ACHN (cell line): ENCODE data around the gene SUMO2.
"Not testable (repeated sequence)": the region's sequence is repeated elsewhere in the genome, so short reads cannot be mapped to it uniquely, and the experiment has no call there.

Experiments
- DNase-seq: peaks from one replicate; pipeline ENCODE4 v3.0.0-alpha.2; 2015
- in situ Hi-C: cut with HindIII; loops from 2 replicates; pipeline ENCODE4 v1.10.0; 2017; ENCODE audit warnings: low sequenced_read_pairs, low pct_ligation_motif_present, low pct_unique_long_range_greater_than_20kb

The SUMO2 gene

DNA sequence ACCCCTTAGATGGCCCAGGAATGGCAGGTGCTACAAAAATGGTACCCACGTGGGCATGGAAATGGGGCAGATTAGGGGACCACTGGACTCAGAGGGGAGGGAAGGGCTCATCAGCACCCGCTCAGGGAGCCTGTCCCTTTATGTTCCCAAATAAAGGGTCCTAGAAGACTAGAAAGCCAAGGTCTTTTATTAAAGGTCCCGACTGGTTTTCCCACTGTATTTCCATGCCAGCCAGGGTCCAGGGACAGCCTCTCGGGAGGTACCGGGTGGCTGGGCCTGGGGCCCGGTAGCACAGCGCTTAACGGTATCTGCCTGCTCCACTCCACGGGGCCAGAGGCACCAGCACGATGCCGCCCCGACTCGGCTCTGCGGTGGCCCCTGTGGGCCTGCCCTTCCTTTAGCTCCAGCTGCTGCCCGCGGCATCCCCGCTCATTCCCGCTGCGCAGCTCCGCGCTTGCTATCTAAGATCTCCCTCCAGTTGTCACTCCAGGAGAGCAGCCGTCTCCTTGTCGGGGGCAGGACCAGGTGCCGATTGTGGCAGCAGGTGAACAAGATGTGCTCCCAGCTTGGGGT, 52.6 kb downstream of the SUMO2 start:
- DNase-seq: no peak
- in situ Hi-C loops: no loop called here

DNA sequence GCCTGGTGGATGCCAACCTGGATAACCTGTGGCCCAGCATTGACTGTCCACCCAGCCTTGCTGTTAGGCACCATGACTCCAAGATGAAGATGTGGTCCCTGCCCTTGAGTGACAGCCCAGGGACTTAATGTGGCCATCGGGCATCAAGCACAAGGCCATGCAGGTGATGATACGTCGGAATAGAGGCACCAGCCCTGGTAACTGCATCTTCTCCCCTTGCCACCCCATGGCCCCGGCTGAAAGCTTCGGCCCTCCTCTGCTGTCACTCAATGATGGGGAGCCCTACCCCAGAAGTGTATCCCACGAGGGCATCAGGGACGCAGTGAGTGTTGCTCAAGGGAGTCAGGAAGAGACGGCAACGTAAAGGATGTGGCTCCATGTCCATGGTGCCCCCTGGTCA, 53.2 kb downstream of the SUMO2 start:
- DNase-seq: no peak
- in situ Hi-C loops: loop anchor here (10.0 kb wide), 1 partner anchor 75 kb away; no protein-coding TSS in a partner anchor

DNA sequence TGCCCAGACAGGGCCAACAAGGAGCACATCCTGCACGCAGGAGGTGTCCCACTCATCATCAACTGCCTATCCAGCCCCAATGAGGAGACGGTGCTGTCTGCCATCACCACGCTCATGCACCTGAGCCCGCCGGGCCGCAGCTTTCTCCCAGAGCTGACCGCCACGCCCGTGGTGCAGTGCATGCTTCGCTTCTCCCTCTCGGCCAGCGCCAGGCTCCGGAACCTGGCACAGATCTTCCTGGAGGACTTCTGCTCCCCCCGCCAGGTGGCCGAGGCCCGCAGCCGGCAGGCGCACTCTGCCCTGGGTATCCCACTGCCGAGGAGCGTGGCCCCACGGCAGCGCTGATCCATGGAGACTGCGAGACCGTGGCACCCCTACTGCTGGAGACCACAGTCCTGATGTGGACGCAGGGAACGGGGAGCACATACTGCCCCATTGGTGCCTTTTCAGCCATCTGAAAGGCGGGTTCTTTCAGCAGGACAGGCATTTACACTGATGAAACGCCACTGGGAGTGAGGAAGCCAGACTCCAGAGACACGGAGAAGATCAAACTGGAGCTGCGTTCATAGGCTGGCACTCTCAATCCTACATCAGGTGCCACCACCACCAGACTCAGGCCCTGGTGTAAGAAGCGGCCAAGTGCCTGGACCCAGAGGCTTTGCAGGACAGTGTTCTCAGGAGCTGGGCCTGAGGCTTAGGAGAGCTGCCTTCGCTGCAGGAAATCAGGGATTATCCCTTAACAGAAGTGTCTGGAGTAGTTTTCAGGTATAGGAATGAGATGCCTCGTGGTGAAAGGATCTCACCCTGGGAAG, 53.9 kb downstream of the SUMO2 start:
- in situ Hi-C loops: loop anchor here (10.0 kb wide), 1 partner anchor 74 kb away; no protein-coding TSS in a partner anchor
- DNase-seq: no peak

DNA sequence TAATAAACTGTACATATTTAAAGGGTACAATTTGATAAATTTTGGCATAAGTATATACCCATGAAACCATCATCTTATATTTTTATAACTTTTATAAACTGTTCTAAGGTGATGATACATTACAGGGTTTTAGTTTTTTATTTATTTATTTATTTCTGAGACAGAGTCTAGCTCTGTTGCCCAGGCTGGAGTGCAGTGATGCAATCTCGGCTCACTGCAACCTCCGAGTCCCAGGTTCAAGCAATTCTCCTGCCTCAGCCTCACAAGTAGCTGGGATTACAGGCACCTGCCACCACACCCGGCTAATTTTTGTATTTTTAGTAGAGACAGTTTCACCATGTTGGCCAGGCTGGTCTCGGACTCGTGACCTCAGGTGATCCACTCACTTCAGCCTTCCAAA, 54.8 kb downstream of the SUMO2 start:
- DNase-seq: not testable (repeated sequence)
- in situ Hi-C loops: loop anchor here (10.0 kb wide), 1 partner anchor 73 kb away; no protein-coding TSS in a partner anchor

DNA sequence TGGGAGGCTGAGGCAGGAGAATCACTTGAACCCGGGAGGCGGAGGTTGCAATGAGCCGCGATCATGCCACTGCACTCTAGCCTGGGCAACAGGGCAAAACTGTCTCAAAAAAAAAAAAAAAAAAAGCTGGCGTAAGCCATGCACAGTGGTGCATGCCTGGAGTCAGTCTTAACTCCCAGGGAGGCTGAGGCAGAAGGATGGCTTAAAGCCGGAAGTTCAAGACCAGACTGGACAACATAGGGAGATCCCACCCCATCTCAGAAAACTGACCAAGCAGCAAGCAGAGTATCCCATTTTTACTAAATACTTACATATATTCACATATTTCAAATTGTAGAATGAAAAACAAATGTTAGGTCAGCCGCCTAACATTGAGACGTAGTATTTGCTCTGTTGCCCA, 55.8 kb downstream of the SUMO2 start:
- in situ Hi-C loops: loop anchor here (10.0 kb wide), 1 partner anchor 72 kb away; no protein-coding TSS in a partner anchor
- DNase-seq: no peak

DNA sequence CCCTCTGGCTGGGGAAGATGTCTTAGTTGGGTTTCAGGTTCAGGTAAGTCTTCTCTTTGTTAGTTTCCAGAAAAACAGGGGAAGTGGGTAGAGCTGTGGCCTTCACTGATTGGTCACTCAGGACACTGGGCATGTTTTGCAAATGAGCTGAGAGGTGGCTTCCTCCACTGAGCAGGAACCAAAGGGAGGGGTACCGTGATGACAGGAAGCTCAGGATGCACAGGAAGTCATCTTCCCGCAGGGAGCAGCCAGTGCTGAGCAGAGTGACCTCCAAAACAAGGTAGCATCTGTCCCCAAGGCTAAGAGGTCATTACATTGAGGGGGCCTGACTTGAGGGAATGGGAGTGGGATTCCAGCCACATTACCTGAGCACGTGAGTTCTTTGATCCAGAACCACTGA, 56.8 kb downstream of the SUMO2 start:
- no peak for DNase-seq
- in situ Hi-C loops: loop anchor here (10.0 kb wide), 1 partner anchor 71 kb away; no protein-coding TSS in a partner anchor

DNA sequence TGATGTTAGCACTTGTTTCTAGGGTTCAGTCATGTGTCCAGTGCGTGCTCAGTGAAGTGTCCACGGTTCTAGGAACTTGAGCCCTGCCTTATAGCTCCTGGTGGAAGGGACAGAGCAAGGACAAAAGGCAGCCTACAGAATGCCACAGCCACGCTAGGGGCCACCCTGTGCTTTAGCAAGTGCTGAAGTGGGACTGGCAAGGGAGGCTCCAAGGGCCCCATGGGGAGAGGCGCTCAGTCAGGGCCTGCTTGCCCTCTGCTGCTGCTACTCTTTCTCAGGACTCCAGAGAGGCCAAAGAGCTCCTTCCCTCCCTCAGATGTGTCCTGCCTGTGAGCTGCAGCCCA, 58.0 kb downstream of the SUMO2 start:
- in situ Hi-C loops: loop anchor here (10.0 kb wide), 1 partner anchor 70 kb away; no protein-coding TSS in a partner anchor
- peak; percentile 19 for DNase-seq

DNA sequence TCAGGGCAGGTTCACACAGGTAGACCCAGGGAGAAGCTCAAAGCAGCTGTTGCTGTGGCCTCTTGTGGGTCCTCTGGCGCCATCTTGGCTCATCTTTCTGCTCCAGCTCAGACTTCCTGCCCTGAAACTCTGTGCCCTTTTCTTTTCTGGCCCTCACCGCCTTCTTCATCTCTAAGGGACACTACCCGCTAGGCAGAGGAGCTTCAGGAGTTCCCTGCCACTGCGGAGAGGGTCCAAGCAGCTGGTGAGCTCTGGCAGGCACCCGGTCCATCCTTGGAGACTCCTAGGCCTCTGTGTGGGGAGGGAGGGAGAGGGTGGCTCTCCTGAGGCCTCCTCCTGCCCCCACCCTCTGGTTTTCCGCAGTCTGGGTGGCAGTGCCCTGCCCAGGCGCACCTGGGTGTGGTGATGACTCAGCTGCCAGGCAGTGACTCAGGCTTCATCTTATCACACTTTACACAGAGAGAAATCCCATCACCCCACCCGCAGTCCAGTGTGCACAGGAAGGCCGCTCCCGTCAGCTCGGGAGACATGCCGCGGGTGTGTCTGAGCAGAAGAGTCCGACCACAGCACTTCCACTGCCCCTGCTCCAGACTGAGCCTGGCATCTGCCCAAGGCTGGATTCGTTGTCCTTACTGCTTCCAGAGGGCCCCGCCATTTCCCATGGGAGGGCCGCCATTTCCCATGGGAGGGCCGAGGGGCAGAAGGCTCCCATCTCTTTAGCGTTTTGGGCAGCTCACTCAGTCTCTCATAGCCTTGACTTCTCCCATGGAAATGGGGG, 58.5 kb downstream of the SUMO2 start:
- DNase-seq: peak; percentile 99
- in situ Hi-C loops: loop anchor here (10.0 kb wide), 1 partner anchor 69 kb away; no protein-coding TSS in a partner anchor

DNA sequence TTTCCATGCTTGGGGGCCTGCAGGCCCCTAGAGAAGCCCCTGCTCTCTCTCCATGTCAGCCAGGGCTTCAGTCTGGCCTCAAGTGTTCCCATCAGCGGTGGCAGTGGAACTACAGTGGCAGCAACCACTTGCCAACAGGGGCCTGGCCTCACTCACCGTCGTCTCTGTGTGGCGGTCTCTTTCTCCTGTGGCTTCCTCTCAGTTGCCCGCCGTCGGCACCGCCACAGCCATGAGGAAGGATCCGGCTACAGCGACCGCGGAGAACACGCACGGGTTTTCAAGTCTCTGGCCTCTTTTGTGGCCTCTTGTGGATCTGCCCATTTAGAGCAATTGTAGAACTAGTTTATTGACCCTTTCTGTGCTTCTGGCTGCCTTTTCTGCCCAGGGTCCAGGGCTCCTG, 64.5 kb downstream of the SUMO2 start:
- in situ Hi-C loops: no loop called here

DNA sequence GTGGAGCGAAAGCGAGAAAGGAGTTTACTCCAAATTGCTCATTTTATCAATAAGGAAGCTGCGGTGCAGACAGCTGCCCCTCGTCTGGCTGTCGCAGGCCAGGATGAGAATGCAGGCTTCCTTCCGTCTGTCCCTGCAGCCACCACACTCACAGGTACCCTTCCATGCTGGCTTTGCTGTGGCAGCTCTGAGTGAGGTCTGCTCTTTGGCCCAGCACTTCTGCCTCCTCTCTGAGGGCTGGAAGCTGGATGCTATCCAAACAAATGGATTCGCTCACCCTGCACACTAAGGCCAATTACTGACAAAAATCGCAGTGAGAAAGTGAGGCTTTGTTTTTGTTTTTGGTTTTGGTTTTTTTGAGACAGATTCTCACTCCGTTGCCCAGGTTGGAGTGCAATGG, 66.0 kb downstream of the SUMO2 start:
- no peak for DNase-seq
- in situ Hi-C loops: no loop called here

More for the DNA sequence above, 64.5 kb downstream of the SUMO2 start:
- no peak for DNase-seq
